K562 (cell line): Measurements from ENCODE around the gene CAV1. TPM values are rescaled to one million over a fixed set of nuclear protein-coding genes. Genes with fewer than 3 reads are reported as not detected.
A peak's percentile ranks its signal among the peaks of the same experiment; 100 is the strongest.

Experiments used
- ARID1B ChIP-seq: fragments of 450-650 bp; IDR thresholded peaks from 2 replicates; pipeline ENCODE4 v1.6.1; 2016; ENCODE audit warnings: antibody characterized with exemption, mild to moderate bottlenecking, inconsistent platforms
- BRD4 ChIP-seq: fragments of 200-600 bp; sonication (generic); IDR thresholded peaks from 2 replicates; pipeline ENCODE4 v1.6.1; 2017; ENCODE audit warnings: inconsistent platforms
- CHCHD3 ChIP-seq: fragments of 250-450 bp; sonication (Bioruptor Pico); IDR thresholded peaks from 2 replicates; pipeline ENCODE4 v2.1.2; 2022; ENCODE audit warnings: mild to moderate bottlenecking
- ELF4 ChIP-seq: fragments of 450-650 bp; formaldehyde crosslinking; IDR thresholded peaks from 2 replicates; pipeline ENCODE4 v1.4.0; 2022; ENCODE audit warnings: missing genetic modification characterization
- FOXJ3 ChIP-seq: sonication (generic); formaldehyde crosslinking; IDR thresholded peaks from 2 replicates; pipeline ENCODE4 v1.4.0; 2020; ENCODE audit warnings: mild to moderate bottlenecking, missing genetic modification reagents
- GTF2A2 ChIP-seq: IDR thresholded peaks from 2 replicates; pipeline ENCODE4 v1.6.1; 2016; ENCODE audit warnings: mild to moderate bottlenecking, missing genetic modification characterization, missing compliant biosample characterization
- HCFC1 ChIP-seq: IDR thresholded peaks from 2 replicates; pipeline ENCODE4 v1.6.1; 2012; ENCODE audit warnings: low read depth, low read length, improper control_type of control experiment
- HSF4 ChIP-seq: fragments of 250-450 bp; sonication (Bioruptor Pico); IDR thresholded peaks from 2 replicates; pipeline ENCODE4 v2.1.2; 2022; ENCODE audit warnings: mild to moderate bottlenecking, moderate library complexity, borderline replicate concordance
- KAT7 ChIP-seq: sonication (generic); formaldehyde crosslinking; IDR thresholded peaks from 2 replicates; pipeline ENCODE4 v1.8.0; 2022; ENCODE audit warnings: missing genetic modification reagents, mild to moderate bottlenecking, borderline replicate concordance
- KDM1A ChIP-seq, 2 experiments: fragments of 450-650 bp; IDR thresholded peaks; 2 replicates each; pipeline ENCODE4 v1.6.1; 2016; ENCODE audit warnings: mild to moderate bottlenecking in 2 of 2
- MAFK ChIP-seq: IDR thresholded peaks from 2 replicates; pipeline ENCODE4 v1.6.1; 2011; ENCODE audit warnings: low read length, improper control_type of control experiment
- NFE2 ChIP-seq: IDR thresholded peaks from 2 replicates; pipeline ENCODE4 v1.6.1; 2014; ENCODE audit warnings: antibody characterized with exemption, low read depth
- NFRKB ChIP-seq: fragments of 450-650 bp; IDR thresholded peaks from 2 replicates; pipeline ENCODE4 v1.6.1; 2016; ENCODE audit warnings: low read depth
- NR1H2 ChIP-seq: sonication (generic); formaldehyde crosslinking; IDR thresholded peaks from 2 replicates; pipeline ENCODE4 v1.4.0; 2020; ENCODE audit warnings: mild to moderate bottlenecking, missing genetic modification reagents
- PHF8 ChIP-seq: fragments of 200-600 bp; sonication (generic); IDR thresholded peaks from 2 replicates; pipeline ENCODE4 v1.6.1; 2012; ENCODE audit warnings: mixed run types, mild to moderate bottlenecking, inconsistent platforms, low read length, moderate library complexity, borderline replicate concordance
- SMAD2 ChIP-seq: fragments of 150-350 bp; IDR thresholded peaks from 2 replicates; pipeline ENCODE4 v1.6.1; 2014; ENCODE audit warnings: low read depth, mild to moderate bottlenecking, low read length
- SPI1 ChIP-seq: IDR thresholded peaks from 2 replicates; pipeline ENCODE4 v1.6.1; 2011; ENCODE audit warnings: low read depth, low read length, control low read depth, borderline replicate concordance
- TAF15 ChIP-seq: fragments of 200-400 bp; formaldehyde crosslinking; IDR thresholded peaks from 2 replicates; pipeline ENCODE4 v1.6.1; 2017; ENCODE audit warnings: mild to moderate bottlenecking, low read depth, low read length, moderate library complexity
- U2AF2 ChIP-seq: fragments of 200-400 bp; formaldehyde crosslinking; optimal IDR thresholded peaks from 2 replicates; pipeline ENCODE3; 2017; ENCODE audit warnings: low read depth, mild to moderate bottlenecking, low read length
- ZNF274 ChIP-seq: IDR thresholded peaks from 2 replicates; pipeline ENCODE4 v1.6.1; 2011; ENCODE audit warnings: low read depth, mild to moderate bottlenecking, low read length, moderate library complexity, borderline replicate concordance
- ZNF280B ChIP-seq: fragments of 250-450 bp; sonication (Bioruptor Pico); IDR thresholded peaks from 2 replicates; pipeline ENCODE4 v1.5.1; 2021; ENCODE audit warnings: mild to moderate bottlenecking
- ZNF282 ChIP-seq: sonication (generic); formaldehyde crosslinking; IDR thresholded peaks from 2 replicates; pipeline ENCODE4 v1.8.1; 2023; ENCODE audit warnings: missing genetic modification reagents
- ZNF584 ChIP-seq: fragments of 200-800 bp; sonication (Bioruptor generic); IDR thresholded peaks from 2 replicates; pipeline ENCODE4 v1.6.1; 2016; ENCODE audit warnings: low read depth, mild to moderate bottlenecking, missing genetic modification characterization, missing compliant biosample characterization
- ZNF592 ChIP-seq: fragments of 450-650 bp; IDR thresholded peaks from 2 replicates; pipeline ENCODE4 v1.6.1; 2017; ENCODE audit warnings: antibody characterized with exemption, mild to moderate bottlenecking
- ZNF707 ChIP-seq: fragments of 250-450 bp; sonication (Bioruptor Pico); conservative IDR thresholded peaks from 2 replicates; pipeline ENCODE4 v1.8.0; 2022; ENCODE audit warnings: inconsistent platforms, mild to moderate bottlenecking, moderate library complexity
- ZNF785 ChIP-seq: fragments of 250-450 bp; sonication (Bioruptor Pico); IDR thresholded peaks from 2 replicates; pipeline ENCODE4 v1.4.0; 2020; ENCODE audit warnings: mild to moderate bottlenecking
- polyA plus RNA-seq, 8 experiments: library from polyadenylated mRNA; depleted of rRNA in 4 of 8; stranded (reverse) in 5 of 8; unstranded in 3 of 8; fragments of >200 nt; fragmentation: Nextera tagmentation in 2 of 8; fragmentation: Illumina TruSeq in 1 of 8; extraction: Ambion mirVana in 2 of 8; extraction: Trizol in 1 of 8; gene quantifications; 2 replicates each; pipeline versions ENCODE4 v1.2.1 to v1.2.3, GENCODE V29; 2011 to 2014; ENCODE audit warnings: inconsistent platforms in 1 of 8, missing spikeins in 1 of 8
- total RNA-seq, 7 experiments: library from RNA; depleted of rRNA in 6 of 7; stranded (reverse); fragments of >200 nt in 6 of 7; fragmentation: Illumina TruSeq in 2 of 7; extraction: Trizol in 2 of 7; gene quantifications; 2 replicates each; pipeline versions ENCODE4 v1.2.1 to v1.2.3, GENCODE V29; 2011 to 2021; ENCODE audit warnings: low replicate concordance in 1 of 7

CAV1 gene
- total and polyA plus RNA-seq, 9 of the 15 experiments (the other 6 are each of a cell fraction or from before 2014, with no cell fraction given) = 0.08 to 1.5 (median 0.63) TPM

DNA sequence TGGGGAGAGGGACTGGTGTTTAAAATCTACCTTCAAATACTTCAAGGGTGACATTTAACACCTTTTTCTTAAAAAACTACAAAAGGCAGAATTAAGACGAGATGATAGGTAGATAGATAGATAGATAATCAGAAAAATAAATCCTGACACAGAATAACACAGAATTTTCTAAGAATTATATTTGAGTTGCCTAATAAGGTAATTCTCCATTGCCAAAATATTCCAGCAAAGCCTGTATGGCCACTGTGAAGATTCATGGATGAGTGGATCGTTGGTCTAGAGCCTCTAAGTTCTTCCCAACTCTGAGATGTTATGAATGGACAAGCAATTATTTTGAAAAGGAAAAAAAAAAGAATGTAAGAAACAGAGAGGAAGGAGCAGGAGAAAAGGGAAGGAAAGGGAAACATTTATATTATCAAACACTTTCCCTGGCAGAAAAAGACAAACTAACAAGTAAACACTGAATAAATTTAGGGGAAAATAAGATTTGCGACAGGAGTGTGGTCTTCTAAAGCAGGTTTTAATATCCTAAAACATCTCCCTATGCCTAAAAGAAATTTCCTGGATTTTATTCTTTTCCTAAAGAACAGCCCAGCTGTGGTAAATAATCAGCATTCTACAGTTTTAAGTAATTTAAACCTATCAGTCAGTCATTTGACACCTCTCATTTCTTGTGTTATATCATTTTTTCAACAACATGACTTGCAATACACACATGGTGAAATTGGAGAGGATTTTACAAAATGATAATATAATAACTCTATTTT, 32.8 kb upstream of the CAV1 start (continued):
- TF ChIP-seq ZNF592 (0 out of 2 replicates have a peak, but pooled peaks have one; percentile 58), SPI1 (no peak), ZNF785 (CRISPR knock-in tag) (no peak), ZNF584 (no peak), SMAD2 (no peak), FOXJ3 (CRISPR knock-in tag) (no peak), ZNF282 (no peak), U2AF2 (no peak), ZNF280B (CRISPR knock-in tag) (no peak), MAFK (peak; percentile 58; the same call in 1 of the 2 replicates), ARID1B (peak; percentile 80), BRD4 (no peak), NR1H2 (CRISPR knock-in tag) (no peak), PHF8 (no peak), KDM1A (IDR thresholded peaks at IDR 0.05) (no peak), HSF4 (CRISPR knock-in tag) (no peak), ELF4 (CRISPR knock-in tag) (no peak), GTF2A2 (tag) (no peak), HCFC1 (no peak), NFE2 (peak; percentile 90), TAF15 (no peak), ZNF707 (CRISPR knock-in tag) (no peak), KAT7 (CRISPR knock-in tag) (no peak), NFRKB (no peak), CHCHD3 (no peak), ZNF274 (no peak)
